IMR-90 (cell line): Measurements from ENCODE around the gene ATP8B4. TPM values are rescaled to one million over a fixed set of nuclear protein-coding genes. Genes with fewer than 3 reads are reported as not detected.

Source experiments
- ATAC-seq: fragments of 200-7000 bp; cut with Tn5 transposase; 2 replicates; pipeline ENCODE4 v1.9.1; 2020; ENCODE audit warnings: low read depth, mild to moderate bottlenecking, moderate library complexity
- BruUV-seq: library from RNA; stranded (reverse); fragments of 400-500 nt; replicated peaks from 2 replicates; lab custom pipeline; 2021; lab: Mats Ljungman, UMichigan
- CTCF ChIA-PET: fragments of 300-600 bp; formaldehyde crosslinking; extraction: SDS; loops from one replicate; lab custom pipeline; 2021; ENCODE audit warnings: antibody characterized with exemption; lab: Yijun Ruan, JAX
- POLR2A ChIA-PET: fragments of 300-600 bp; sonication (Branson Sonifier 250); formaldehyde crosslinking; loops from one replicate; lab custom pipeline; 2022; ENCODE audit warnings: antibody characterized with exemption; ENCODE audit not compliant: unreplicated experiment; lab: Charles Lee
- DNase-seq: peaks from one replicate; pipeline ENCODE4 v3.0.0; 2013
- H2AFZ ChIP-seq: replicated peaks from 2 replicates; pipeline ENCODE3; 2013; ENCODE audit warnings: low read length, mild to moderate bottlenecking; ENCODE audit not compliant: poor library complexity
- H2AK5ac ChIP-seq: 2 replicates; pipeline ENCODE4 v1.6.1; 2013; ENCODE audit warnings: low read depth, low read length, inconsistent platforms
- H2AK9ac ChIP-seq: replicated peaks from 2 replicates; pipeline ENCODE3; 2013; ENCODE audit warnings: mild to moderate bottlenecking, low read depth, low read length, moderate library complexity; ENCODE audit not compliant: poor library complexity
- H2BK120ac ChIP-seq: 2 replicates; pipeline ENCODE4 v1.6.1; 2013; ENCODE audit warnings: low read depth, low read length, inconsistent platforms
- H2BK15ac ChIP-seq: 3 replicates; pipeline ENCODE4 v1.6.1; 2013; ENCODE audit warnings: low read depth, low read length, inconsistent platforms
- H2BK20ac ChIP-seq: 2 replicates; pipeline ENCODE4 v1.6.1; 2013; ENCODE audit warnings: low read depth, mild to moderate bottlenecking, inconsistent platforms, low read length, moderate library complexity
- H2BK5ac ChIP-seq: 2 replicates; pipeline ENCODE4 v1.6.1; 2013; ENCODE audit warnings: mild to moderate bottlenecking, low read depth, low read length, inconsistent platforms; ENCODE audit not compliant: poor library complexity, severe bottlenecking
- H3K14ac ChIP-seq: replicated peaks from 2 replicates; pipeline ENCODE4 v1.6.1; 2013; ENCODE audit warnings: low read depth, low read length, inconsistent platforms
- H3K18ac ChIP-seq: 2 replicates; pipeline ENCODE4 v1.6.1; 2013; ENCODE audit warnings: low read depth, low read length, control low read depth
- H3K23ac ChIP-seq: 2 replicates; pipeline ENCODE4 v1.6.1; 2013; ENCODE audit warnings: low read depth, low read length, inconsistent platforms
- H3K27ac ChIP-seq: 2 replicates; pipeline ENCODE4 v1.5.1; 2013; ENCODE audit warnings: mild to moderate bottlenecking, control low read depth, low read length; ENCODE audit not compliant: insufficient read depth
- H3K27me3 ChIP-seq: 2 replicates; pipeline ENCODE4 v1.6.1; 2013; ENCODE audit warnings: low read length; ENCODE audit not compliant: control insufficient read depth, insufficient read depth
- H3K36me3 ChIP-seq: 2 replicates; pipeline ENCODE4 v1.6.1; 2013; ENCODE audit warnings: low read length, mixed read lengths; ENCODE audit not compliant: control insufficient read depth, insufficient read depth
- H3K4ac ChIP-seq: 2 replicates; pipeline ENCODE4 v1.6.1; 2013; ENCODE audit warnings: low read depth, low read length, inconsistent platforms
- H3K4me1 ChIP-seq: 2 replicates; pipeline ENCODE4 v1.6.1; 2013; ENCODE audit warnings: low read length, mixed read lengths; ENCODE audit not compliant: control insufficient read depth, insufficient read depth
- H3K4me2 ChIP-seq: 2 replicates; pipeline ENCODE4 v1.6.1; 2013; ENCODE audit warnings: low read depth, mild to moderate bottlenecking, control low read depth, low read length, moderate library complexity
- H3K4me3 ChIP-seq: 2 replicates; pipeline ENCODE4 v1.5.1; 2013; ENCODE audit warnings: low read depth, mild to moderate bottlenecking, control low read depth, low read length, moderate library complexity; ENCODE audit not compliant: insufficient read depth
- H3K56ac ChIP-seq: 2 replicates; pipeline ENCODE4 v1.6.1; 2013; ENCODE audit warnings: low read length, inconsistent platforms; ENCODE audit not compliant: insufficient read depth; ENCODE audit errors: extremely low read depth
- H3K79me1 ChIP-seq, 2 experiments: 2 replicates each; pipeline ENCODE4 v1.6.1; 2013; ENCODE audit warnings: low read length in 2 of 2, inconsistent platforms in 1 of 2, low read depth in 1 of 2
- H3K9ac ChIP-seq: 2 replicates; pipeline ENCODE4 v1.6.1; 2013; ENCODE audit warnings: low read depth, low read length, control low read depth
- H3K9me1 ChIP-seq: 2 replicates; pipeline ENCODE4 v1.6.1; 2013; ENCODE audit warnings: low read length, inconsistent platforms; ENCODE audit not compliant: insufficient read depth
- H3K9me3 ChIP-seq: 2 replicates; pipeline ENCODE4 v1.6.1; 2013; ENCODE audit warnings: low read length; ENCODE audit not compliant: control insufficient read depth, insufficient read depth
- H4K20me1 ChIP-seq: 2 replicates; pipeline ENCODE4 v1.6.1; 2013; ENCODE audit warnings: low read length, inconsistent platforms; ENCODE audit not compliant: insufficient read depth
- H4K5ac ChIP-seq: 2 replicates; pipeline ENCODE4 v1.6.1; 2013; ENCODE audit warnings: mild to moderate bottlenecking, low read depth, low read length, control low read depth
- H4K8ac ChIP-seq, 2 experiments: 2 replicates each; pipeline ENCODE4 v1.6.1; 2013; ENCODE audit warnings: low read depth in 2 of 2, low read length in 2 of 2, control low read depth in 1 of 2, inconsistent platforms in 1 of 2
- H4K91ac ChIP-seq: 2 replicates; pipeline ENCODE4 v1.6.1; 2013; ENCODE audit warnings: low read depth, low read length, inconsistent platforms; ENCODE audit not compliant: insufficient read depth
- BHLHE40 ChIP-seq: fragments of 150-350 bp; IDR thresholded peaks from 2 replicates; pipeline ENCODE4 v1.6.1; 2016; ENCODE audit warnings: mild to moderate bottlenecking, low read depth, low read length
- CEBPB ChIP-seq: IDR thresholded peaks from 2 replicates; pipeline ENCODE4 v1.6.1; 2012; ENCODE audit warnings: low read depth, low read length, improper control_type of control experiment
- CHD1 ChIP-seq: IDR thresholded peaks from 2 replicates; pipeline ENCODE4 v1.6.1; 2012; ENCODE audit warnings: low read depth, low read length, improper control_type of control experiment
- CTCF ChIP-seq: conservative IDR thresholded peaks from 2 replicates; pipeline ENCODE4 v1.5.1; 2012; ENCODE audit warnings: mild to moderate bottlenecking, low read depth, low read length, improper control_type of control experiment
- MAFK ChIP-seq: IDR thresholded peaks from 2 replicates; pipeline ENCODE4 v1.6.1; 2012; ENCODE audit warnings: low read depth, low read length, improper control_type of control experiment
- MAZ ChIP-seq: IDR thresholded peaks from 2 replicates; pipeline ENCODE4 v1.6.1; 2012; ENCODE audit warnings: low read depth, mild to moderate bottlenecking, low read length, improper control_type of control experiment, moderate library complexity, borderline replicate concordance
- MXI1 ChIP-seq: IDR thresholded peaks from 2 replicates; pipeline ENCODE4 v1.6.1; 2012; ENCODE audit warnings: low read depth, mild to moderate bottlenecking, low read length, moderate library complexity, borderline replicate concordance
- NFE2L2 ChIP-seq: fragments of 150-350 bp; IDR thresholded peaks from 2 replicates; pipeline ENCODE4 v1.6.1; 2016; ENCODE audit warnings: low read depth, mild to moderate bottlenecking, low read length
- POLR2A ChIP-seq: IDR thresholded peaks from 2 replicates; pipeline ENCODE4 v1.6.1; 2012; ENCODE audit warnings: mild to moderate bottlenecking, low read depth, low read length
- RAD21 ChIP-seq: IDR thresholded peaks from 2 replicates; pipeline ENCODE4 v1.6.1; 2012; ENCODE audit warnings: low read length, improper control_type of control experiment
- RCOR1 ChIP-seq: IDR thresholded peaks from 2 replicates; pipeline ENCODE4 v1.6.1; 2012; ENCODE audit warnings: mild to moderate bottlenecking, low read length, improper control_type of control experiment; ENCODE audit not compliant: insufficient replicate concordance
- RFX5 ChIP-seq: IDR thresholded peaks from 2 replicates; pipeline ENCODE4 v1.8.0; 2012; ENCODE audit warnings: low read depth, mild to moderate bottlenecking, low read length, moderate library complexity
- SMC3 ChIP-seq: fragments of 150-350 bp; IDR thresholded peaks from 2 replicates; pipeline ENCODE4 v1.6.1; 2016; ENCODE audit warnings: low read depth, mild to moderate bottlenecking, antibody characterized with exemption, low read length, moderate library complexity
- WGBS, 2 experiments: methylation state at CpG; one replicate each; pipeline versions ENCODE4 v1.1.5 to v1.1.7; 2013; ENCODE audit warnings: missing lambda C conversion rate in 2 of 2; ENCODE audit not compliant: insufficient read length in 1 of 2; ENCODE audit errors: extremely low coverage in 2 of 2; 5-methylcytosine and 5-hydroxymethylcytosine counted together
- dilution Hi-C: fragments of 300-500 bp; cut with HindIII; formaldehyde crosslinking; loops from one replicate; pipeline ENCODE4 v1.14.3; 2018; ENCODE audit warnings: low sequenced_read_pairs; ENCODE audit not compliant: unreplicated experiment
- in situ Hi-C: fragments of 300-500 bp; cut with MboI; formaldehyde crosslinking; loops from 3 replicates; pipeline ENCODE4 v1.14.3; 2019; ENCODE audit warnings: low sequenced_read_pairs, inconsistent platforms, mixed read lengths
- intact Hi-C: fragments of 100-400 bp; cut with micrococcal nuclease; formaldehyde crosslinking; loops from 2 replicates; pipeline ENCODE4 v1.10.0; 2022
- polyA plus RNA-seq, 3 experiments: library from polyadenylated mRNA; depleted of rRNA; stranded (reverse); fragments of >200 nt; gene quantifications; 2 replicates each; pipeline ENCODE4 v1.2.3, GENCODE V29; 2012; ENCODE audit warnings: low replicate concordance in 1 of 3
- total RNA-seq: library from RNA; depleted of rRNA; stranded (reverse); fragments of >200 nt; gene quantifications from 2 replicates; pipeline ENCODE4 v1.2.3, GENCODE V29; 2012

The ATP8B4 gene
- total and polyA plus RNA-seq, 2 of the 4 experiments (the other 2 are of a cell fraction): 0.12 to 0.54 TPM

- ChIA-PET CTCF (no interaction called here), POLR2A (no interaction called here)
- DNase-seq (no peak), ATAC-seq (no peak)
- no peaks in the 10 kb centered on the region for H3K9me1 ChIP-seq
- no peak overlapping the region for H2BK120ac ChIP-seq
- no peak overlapping the region for H2AK5ac ChIP-seq
- BruUV-seq: no TSS peak
- H3K4me2 ChIP-seq: no peak overlapping the region
- no peak overlapping the region for H2BK15ac ChIP-seq
- H4K91ac ChIP-seq: no peak overlapping the region
- H4K20me1 ChIP-seq: no peaks in the 10 kb centered on the region
- TF ChIP-seq CHD1: no peak
- TF ChIP-seq POLR2A: no peak
- TF ChIP-seq MXI1: no peak
- TF ChIP-seq CEBPB: no peak
- no peak for TF ChIP-seq MAZ
- TF ChIP-seq RAD21: no peak
- no peak for TF ChIP-seq RFX5
- TF ChIP-seq NFE2L2: no peak
- no peak for TF ChIP-seq CTCF
- TF ChIP-seq MAFK: no peak
- TF ChIP-seq SMC3: no peak
- no peak for TF ChIP-seq BHLHE40
- TF ChIP-seq RCOR1: no peak
- H3K23ac ChIP-seq: no peak overlapping the region
- no peak overlapping the region for H3K9ac ChIP-seq
- no peaks in the 10 kb centered on the region for H3K36me3 ChIP-seq
- no peak overlapping the region for H4K8ac ChIP-seq
- H3K79me1 ChIP-seq: no peaks in the 10 kb centered on the region
- H3K4me1 ChIP-seq: no peaks in the 10 kb centered on the region
- H2BK20ac ChIP-seq: no peak overlapping the region
- intact Hi-C loops (no loop called here), dilution Hi-C loops (no loop called here), in situ Hi-C loops (no loop called here)
- H2AK9ac ChIP-seq: no peak overlapping the region
- H3K14ac ChIP-seq: no peak overlapping the region
- no peak overlapping the region for H3K4ac ChIP-seq
- no peak overlapping the region for H3K56ac ChIP-seq
- H4K5ac ChIP-seq: no peak overlapping the region
- no peak overlapping the region for H2BK5ac ChIP-seq
- H3K27me3 ChIP-seq: no peaks in the 10 kb centered on the region
- no peak overlapping the region for H2AFZ ChIP-seq
- H3K18ac ChIP-seq: no peak overlapping the region
- H3K9me3 ChIP-seq: no peaks in the 10 kb centered on the region; the same call in 1 of the 2 replicates
- H3K4me3 ChIP-seq: no peak overlapping the region
- 92% methylated on average over 1 of the region's 2 CpGs; no CpG with 5 or more reads in 1 of the 2 experiments for WGBS, 2 experiments
- no peak overlapping the region for H3K27ac ChIP-seq
Measured at GRCh38 chr15:49946681-49947080, 172.4 kb downstream of the ATP8B4 start.
